Measurements from ENCODE around the gene MCTP1.

MCTP1 gene

GRCh38 chr5:94863951-94864350 lies 420.9 kb downstream of the MCTP1 start:
- TF ChIP-seq CTCF (conservative IDR thresholded peaks at IDR 0.05; ENCODE audit: control insufficient read depth, insufficient read depth, low read depth, low read length): no peak
- no peak overlapping the region for H3K4me3 ChIP-seq (ENCODE audit: control insufficient read depth, low read depth, low read length)
- DNase-seq (ENCODE audit: low read depth): no peak

DNA sequence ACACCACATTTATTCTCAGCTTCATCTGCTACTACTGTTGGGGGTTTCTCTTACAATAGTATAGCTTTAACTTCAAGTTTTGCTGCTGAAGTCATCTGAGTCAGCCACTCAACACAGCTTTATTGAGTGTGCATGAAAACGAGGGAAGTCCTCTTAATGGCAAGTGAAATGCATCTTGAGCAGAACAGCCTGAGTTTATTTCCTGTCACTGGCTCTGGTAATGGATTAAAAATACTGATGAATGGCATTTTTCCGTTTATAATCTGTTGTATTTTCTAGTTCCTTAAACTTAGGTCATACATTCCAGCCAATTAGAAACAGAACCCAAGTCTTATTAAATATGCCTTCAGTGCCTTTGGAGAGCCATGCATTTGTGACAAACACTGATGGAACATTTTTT lies 427.8 kb downstream of the MCTP1 start:
- no peak for TF ChIP-seq CTCF (conservative IDR thresholded peaks at IDR 0.05; ENCODE audit: control insufficient read depth, insufficient read depth, low read depth, low read length)
- no peak overlapping the region for H3K4me3 ChIP-seq (ENCODE audit: control insufficient read depth, low read depth, low read length)
- DNase-seq (ENCODE audit: low read depth): no peak

GRCh38 chr5:94856257-94856800 lies 428.6 kb downstream of the MCTP1 start:
- no peak overlapping the region for H3K4me3 ChIP-seq (ENCODE audit: control insufficient read depth, low read depth, low read length)
- DNase-seq (ENCODE audit: low read depth): no peak
- TF ChIP-seq CTCF (conservative IDR thresholded peaks at IDR 0.05; ENCODE audit: control insufficient read depth, insufficient read depth, low read depth, low read length): no peak

DNA sequence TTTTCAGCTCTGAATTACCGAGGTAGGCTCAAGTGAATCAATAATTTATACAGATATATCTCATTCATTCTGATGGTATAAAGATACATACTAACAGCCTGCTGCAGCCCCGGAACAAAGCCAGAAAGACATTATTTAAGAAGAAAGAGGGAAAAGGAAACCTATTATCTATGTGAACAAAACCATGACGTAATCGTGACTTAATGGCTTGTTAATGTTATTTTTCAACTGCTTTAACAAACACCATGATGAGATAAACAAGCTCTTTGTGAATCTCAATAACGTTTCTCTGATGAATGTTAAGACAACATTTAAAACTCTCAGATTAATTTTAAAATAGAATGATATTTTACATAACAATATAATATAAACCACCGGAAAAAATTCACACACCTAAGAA lies 429.4 kb downstream of the MCTP1 start:
- no peak for DNase-seq (ENCODE audit: low read depth)
- TF ChIP-seq CTCF (conservative IDR thresholded peaks at IDR 0.05; ENCODE audit: control insufficient read depth, insufficient read depth, low read depth, low read length): no peak
- H3K4me3 ChIP-seq (ENCODE audit: control insufficient read depth, low read depth, low read length): no peak overlapping the region

DNA sequence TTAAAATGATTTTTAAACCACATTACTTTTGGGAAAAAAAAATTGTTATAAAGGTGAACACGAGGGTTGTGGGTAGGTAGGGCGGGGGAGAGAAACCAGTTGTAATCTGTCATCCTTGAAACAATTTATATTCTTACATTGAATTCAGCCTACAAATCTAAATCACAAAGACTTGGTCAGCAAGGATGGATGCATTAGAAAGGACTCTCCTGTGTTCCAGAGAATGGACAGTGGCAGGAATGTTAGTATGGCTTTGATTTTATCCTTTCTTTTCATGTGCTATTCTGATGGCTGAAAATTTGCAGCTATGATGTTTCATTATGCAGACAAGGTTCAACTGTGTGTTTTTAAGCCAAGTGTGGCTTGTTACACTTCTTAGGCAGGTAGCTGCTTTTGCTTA lies 431.8 kb downstream of the MCTP1 start:
- TF ChIP-seq CTCF (conservative IDR thresholded peaks at IDR 0.05; ENCODE audit: control insufficient read depth, insufficient read depth, low read depth, low read length): no peak

DNA sequence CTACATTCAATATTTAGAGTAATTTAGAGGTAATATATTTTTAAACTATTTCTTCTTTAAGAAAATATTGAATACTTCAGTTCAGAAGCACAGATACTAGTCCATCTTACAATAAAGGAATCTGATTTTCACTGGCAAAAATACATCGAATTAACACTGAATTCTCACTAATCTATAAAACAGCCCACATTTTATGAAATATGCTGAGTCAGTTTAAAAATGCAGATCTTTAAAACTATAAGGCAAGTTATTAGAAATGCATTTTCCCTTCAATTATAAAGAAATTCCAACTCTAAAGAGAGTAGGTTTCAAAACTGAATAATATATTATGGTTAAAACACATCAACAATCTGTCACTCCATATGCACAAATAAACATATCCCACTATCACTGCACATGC lies 433.9 kb downstream of the MCTP1 start:
- TF ChIP-seq CTCF (conservative IDR thresholded peaks at IDR 0.05; ENCODE audit: control insufficient read depth, insufficient read depth, low read depth, low read length): no peak
- no peak overlapping the region for H3K4me3 ChIP-seq (ENCODE audit: control insufficient read depth, low read depth, low read length)
- DNase-seq (ENCODE audit: low read depth): no peak

More for the DNA sequence above, 431.8 kb downstream of the MCTP1 start:
- no peak overlapping the region for H3K4me3 ChIP-seq (ENCODE audit: control insufficient read depth, low read depth, low read length)
- DNase-seq (ENCODE audit: low read depth): no peak

Data from fibroblast of mammary gland (primary cell).